HG03558 (cell line): ENCODE data around the gene TMEM176B.
"Not testable (repeated sequence)": the region's sequence is repeated elsewhere in the genome, so short reads cannot be mapped to it uniquely, and the experiment has no call there.

Experiments used
- ATAC-seq: cut with Tn5 transposase; IDR thresholded peaks from one replicate; pipeline ENCODE4 v1.9.1; 2021; ENCODE audit warnings: moderate number of reproducible peaks; ENCODE audit not compliant: unreplicated experiment; ENCODE audit errors: extremely low read depth

Gene TMEM176B

DNA sequence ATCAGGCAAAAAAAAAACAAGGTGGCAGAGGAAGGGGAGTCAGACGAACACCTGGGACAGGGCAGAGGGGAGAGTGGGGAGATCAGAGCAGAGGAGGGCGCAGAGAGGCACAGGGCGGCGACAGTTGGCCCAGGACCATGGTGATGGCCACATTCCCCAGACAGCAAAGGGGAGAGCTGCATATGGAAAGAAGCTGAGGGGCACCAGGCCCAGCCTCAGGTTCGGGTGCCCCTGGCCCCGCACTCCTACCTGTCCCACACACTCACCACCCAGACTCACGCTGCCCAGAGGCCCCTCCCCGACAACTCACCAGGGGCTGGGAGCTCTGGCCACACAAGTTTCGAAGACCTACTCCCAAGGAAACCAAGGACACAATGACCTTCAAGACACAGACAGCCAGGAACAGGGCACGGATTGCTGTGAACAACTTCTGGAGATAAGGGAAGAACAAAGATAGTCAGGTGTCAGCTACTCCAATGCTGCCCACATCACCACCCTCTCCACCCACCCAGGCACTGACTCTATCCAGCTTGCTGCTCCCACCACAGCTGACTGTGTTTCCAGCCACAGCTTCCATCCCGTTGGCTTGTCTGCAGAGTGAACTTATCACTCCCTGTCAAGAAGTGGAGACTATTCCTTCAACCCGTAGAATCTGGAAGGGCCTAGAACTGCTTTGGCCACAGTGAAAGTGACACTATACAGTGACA lies 8.3 kb downstream of the TMEM176B start:
- no peak for ATAC-seq

DNA sequence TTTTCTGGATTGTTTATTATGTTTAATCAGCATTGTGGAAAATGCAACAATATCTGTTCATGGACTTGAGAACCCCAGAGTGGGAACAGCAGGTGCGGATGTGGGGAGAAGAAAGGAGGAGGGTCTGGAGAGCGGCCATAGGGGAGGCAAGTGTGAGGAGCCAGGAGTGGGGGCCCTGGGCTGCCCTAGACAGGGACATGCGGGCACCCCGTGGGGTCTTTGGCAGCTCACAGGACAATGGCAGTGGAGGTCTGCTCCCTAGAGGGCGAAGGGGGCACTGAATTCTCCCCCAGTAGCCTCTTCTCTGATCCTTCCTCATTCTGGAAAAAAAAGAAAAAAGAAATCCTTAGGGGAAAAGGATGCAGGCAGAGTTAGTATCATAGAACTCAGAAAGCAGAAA lies 8.9 kb downstream of the TMEM176B start:
- ATAC-seq = no peak

DNA sequence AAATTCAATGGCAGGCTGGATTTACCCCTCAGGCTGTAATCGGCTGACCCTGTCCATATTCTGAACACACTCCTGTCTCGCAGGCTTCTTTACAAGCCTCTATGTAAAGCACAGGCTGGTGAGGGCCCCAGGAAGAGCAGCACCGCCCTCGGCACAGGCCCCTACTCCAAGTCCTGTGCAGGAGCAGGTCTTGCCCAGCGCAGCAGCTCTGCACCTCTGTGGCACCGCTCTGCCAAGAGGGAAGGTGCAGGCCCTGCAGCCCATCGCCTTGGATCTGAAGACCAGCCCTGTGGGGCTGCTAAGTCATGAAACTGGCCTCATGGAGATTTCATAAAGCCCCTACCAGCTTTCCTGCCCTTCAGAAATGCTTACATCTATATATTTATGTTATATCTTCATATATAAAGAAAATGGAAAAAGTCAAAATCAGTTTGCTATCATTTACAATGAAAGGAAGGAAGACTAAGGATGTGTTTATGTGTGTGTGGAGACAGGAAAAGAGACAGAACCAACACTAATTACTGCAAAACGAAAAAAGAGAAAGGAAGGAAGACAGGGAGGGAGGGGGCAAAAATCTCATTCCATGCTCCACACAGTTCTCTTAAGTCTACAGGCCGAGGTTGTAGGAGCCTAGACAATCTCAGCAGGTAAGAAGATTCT lies 9.6 kb downstream of the TMEM176B start:
- no peak for ATAC-seq

DNA sequence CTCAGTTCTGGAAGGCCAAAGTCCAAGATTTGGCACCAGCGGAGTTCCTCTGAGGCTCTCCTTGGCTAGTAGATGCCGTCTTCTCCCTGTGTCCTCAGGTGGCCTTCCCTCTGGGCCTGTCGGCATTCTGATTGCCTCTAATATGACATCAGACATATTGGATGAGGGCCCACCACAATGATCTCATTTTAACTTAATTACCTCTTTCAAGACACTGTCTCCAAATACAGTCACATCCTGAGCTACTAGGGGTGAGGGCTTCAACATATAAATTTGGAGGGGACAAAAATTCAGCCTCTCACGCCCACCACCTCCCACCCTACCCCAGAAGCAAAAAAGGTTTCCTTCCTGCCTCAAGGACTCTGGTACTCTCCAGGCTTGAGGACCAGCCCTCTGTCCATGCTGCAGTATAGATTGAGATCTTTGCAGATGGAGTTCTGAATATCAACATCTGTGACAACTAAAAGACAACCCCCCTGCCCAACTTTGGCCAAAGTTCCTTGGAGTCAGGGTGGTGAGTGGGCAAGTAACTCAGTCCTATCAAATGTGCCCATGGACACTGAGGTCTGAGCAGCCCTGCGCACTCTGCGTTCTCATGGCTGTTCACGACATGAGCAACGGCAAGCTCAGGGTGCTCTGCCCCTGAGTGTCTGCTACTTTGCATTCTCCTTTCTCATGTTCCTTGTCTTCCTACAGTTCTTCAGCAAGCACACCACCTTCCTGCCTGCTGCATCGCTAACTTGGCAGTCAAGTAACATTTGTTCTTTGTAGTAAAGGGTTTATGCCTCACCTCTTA lies 11.5 kb downstream of the TMEM176B start:
- no peak for ATAC-seq

DNA sequence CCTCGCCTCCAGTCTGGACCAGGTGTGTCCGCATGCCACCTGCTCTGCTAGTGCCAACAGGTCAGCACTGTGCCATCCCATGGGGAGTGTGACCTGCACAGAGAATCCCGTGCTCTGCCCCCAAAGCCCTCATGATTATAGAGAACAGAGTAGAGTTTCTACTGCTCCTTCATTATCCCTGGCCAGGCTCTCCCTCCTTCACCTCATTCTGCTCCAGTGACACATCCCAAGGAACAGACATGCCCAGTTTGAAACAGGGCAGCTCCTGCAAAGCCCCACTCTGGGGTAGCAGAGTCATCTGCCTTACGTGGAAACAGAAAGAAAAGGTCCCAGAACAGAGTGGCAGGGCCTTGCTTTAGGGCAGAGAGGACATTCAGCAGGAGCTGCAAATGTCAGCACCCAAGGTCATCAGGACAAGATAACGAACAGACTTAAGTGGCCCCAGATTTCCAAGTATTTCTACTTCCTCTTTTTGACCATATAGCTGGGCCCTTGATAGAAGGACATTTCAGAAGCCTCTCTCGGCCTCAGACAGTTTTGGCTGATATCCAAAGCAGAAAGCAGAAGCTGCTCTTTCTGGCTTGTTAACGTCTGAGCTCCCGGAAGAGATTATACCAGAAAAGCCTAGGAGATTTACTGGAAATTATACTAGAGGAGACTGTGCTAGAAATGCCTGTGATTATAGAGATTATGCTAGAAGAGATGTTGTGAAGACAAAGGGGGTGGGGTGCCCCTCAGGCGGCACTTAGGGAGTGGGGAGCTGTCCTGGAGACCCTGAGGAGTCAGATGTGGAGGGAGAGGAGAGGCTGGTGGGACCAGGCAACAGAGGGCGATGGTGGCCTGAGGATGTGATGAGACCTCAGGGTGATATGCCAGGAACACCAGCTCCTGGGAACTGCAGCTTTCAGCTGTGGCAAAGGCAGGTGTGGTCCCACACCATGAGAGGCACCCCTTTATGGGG lies 12.6 kb downstream of the TMEM176B start:
- no peak for ATAC-seq

DNA sequence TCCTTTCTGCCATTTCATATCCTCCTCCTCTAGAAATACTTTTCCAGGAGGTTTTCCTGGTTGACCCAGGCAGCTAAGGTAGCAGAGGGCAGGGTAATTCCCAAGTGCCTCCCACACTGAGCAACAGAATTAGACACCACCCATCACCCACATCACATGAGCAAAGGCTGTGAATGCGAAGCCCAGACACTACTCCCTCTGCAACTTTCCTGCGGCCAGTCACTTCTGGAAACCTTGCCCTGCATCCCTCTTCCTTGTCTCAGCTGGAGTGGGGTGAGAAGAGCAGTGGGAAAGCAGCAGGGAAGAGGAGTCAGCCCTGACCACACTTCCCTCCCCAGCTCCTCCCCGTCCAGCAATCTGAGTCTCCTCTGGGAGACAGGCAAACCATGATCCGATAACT lies 15.2 kb downstream of the TMEM176B start:
- ATAC-seq = no peak

DNA sequence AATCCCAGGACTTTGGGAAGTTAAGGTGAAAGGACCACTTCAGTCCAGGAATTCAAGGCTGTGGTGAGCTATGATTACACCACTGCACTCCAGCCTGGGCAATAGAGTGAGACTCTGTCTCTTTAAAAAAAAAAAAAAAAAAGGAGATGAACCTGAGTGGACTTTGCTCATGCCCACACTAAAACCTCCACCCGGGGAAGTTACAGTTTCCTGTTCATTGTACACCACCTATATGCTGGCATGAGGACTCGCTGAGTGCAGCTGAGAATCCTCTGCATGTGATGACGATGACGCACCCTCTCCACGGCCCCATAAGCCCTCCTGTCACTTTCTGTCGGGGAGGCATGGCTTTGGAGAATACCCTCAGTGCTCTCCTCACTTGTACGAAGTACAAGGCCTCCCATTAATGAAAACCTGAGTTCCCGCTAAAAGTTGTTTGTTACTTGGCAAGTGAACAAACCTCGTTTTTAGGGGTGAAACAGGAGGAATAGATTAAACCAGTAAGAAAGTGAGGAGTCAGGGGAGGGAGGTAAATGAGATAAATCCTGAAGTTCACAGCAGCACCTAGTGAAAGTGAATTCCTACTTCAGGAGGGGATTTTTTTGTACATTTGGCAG lies 15.9 kb downstream of the TMEM176B start:
- no peak for ATAC-seq

DNA sequence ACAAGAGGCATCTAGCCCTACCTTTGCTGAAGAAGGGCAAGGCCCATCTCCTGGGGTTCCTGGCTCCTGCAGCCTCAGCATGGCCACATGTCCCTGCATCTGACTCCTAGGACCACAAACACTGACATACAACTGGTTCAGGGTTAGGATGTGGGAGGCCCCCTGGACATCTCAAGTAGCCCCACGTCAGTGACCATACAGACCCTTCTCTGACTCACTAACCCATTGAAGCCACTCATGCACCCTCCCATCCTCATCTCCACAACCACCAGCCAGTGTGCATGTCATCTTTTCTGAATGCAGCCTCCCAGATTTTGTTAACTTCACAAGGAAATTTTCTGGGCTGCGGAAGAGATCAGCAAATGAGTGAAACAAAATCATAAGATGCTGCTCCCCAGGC lies 18.2 kb downstream of the TMEM176B start:
- ATAC-seq = no peak

DNA sequence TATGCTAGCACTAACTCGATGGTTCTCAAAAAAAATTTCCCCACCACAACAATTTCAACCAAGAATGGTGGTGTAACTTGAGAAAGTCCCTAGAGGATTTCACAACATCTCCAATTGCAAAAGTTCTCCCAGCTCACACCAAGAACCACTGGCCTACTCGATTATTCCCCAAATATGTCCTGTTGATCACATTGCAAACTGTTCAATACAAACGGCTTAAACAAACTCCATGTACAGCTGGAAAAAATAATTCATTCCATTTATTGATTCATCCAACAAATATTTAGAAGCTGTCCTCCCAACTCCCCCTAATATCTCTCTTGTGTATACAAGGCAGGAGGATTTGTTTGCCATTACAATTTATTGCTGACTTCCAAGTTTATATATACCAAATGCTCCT lies 19.1 kb downstream of the TMEM176B start:
- ATAC-seq = no peak

DNA sequence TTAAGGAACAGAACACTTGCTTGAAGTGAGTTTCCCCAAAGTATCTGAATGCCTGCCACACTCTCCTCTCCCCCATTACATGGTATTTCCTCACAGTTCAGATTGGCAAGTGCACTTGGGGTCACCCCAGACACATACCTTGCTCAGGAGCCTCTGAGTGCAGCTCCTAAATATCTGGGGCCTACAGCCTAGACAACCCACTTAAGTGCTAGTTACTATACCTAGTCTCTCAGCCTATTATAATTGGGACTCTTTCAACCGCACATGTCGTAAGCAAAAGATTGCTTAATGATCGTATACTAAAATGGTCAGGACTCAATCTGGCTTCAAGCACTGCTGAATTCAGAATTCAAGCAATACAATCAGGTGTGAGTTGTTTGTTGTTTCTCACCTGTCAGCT lies 19.9 kb downstream of the TMEM176B start:
- ATAC-seq = no peak

DNA sequence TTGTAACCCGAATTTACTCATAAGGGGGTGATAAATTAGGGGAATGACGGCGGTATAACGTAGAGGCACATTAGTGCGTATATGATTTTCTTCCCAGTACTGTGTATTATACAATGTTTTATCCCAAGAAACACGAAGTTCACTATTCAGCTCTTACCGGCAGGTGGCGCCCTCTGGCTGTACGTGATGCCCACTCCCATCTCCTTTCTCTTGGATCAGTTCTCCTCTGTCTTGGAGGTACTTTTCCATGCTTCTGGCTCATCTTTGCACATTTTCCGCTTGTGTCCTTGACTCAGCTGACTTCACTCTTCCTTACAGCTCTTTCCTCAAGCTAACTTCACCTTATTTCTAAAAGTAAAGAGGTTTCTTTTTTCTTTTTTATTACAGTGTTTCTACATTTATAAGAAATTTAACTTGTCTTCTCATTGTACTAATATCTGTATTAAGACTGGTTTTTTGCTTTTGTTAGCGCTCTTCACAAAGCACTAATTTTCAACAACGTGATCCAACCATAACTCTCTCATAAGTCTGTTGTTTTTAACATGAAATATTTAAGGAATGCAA lies 21.3 kb downstream of the TMEM176B start:
- ATAC-seq = no peak

DNA sequence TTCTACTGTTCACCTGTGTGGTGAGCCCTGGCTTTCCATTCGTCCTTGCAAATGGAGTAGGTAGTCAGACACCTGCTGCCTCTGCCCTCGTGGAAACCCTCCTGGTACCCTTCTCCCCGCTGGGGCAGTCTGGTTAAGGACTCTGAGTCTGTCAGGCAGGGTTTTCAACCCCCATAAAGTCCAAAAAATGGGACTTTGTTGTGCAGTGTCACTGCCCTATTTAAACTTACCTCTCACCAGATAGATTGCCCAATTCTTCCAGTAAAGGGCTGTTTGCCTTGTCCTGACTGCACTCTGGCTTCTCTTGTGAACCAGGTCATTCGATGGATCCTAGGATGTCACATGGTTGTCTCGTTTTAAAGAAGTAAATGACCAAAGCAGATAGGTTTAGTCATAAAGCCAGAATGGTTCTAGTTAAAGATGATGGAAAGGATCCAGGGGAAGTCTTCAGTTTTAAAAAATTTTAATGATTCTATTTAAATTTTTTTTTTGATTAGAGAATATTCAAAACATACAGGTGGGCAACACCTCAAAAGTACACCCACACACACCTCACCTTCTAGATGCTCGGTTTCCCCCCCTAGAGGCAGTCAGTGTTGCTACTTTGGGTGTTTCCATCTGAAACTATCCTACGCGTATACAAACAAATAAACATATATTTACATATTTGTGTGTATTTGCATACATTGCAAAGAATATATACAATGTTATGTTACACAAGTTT lies 22.0 kb downstream of the TMEM176B start:
- ATAC-seq = no peak

DNA sequence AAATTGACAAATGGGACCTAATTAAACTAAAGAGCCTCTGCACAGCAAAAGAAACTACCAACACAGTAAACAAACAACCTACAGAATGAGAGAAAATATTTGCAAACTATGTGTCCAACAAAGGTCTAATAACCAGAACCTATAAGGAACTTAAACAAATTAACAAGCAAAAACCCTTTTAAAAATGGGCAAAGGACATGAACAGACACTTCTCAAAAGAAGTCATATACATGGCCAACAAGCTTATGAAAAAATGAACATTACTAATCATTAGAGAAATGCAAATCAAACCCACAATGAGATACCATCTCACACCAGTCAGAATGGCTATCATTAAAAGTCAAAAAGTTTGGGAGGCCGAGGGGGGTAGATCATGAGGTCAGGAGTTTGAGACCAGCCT lies 26.0 kb downstream of the TMEM176B start:
- ATAC-seq = not testable (repeated sequence)

DNA sequence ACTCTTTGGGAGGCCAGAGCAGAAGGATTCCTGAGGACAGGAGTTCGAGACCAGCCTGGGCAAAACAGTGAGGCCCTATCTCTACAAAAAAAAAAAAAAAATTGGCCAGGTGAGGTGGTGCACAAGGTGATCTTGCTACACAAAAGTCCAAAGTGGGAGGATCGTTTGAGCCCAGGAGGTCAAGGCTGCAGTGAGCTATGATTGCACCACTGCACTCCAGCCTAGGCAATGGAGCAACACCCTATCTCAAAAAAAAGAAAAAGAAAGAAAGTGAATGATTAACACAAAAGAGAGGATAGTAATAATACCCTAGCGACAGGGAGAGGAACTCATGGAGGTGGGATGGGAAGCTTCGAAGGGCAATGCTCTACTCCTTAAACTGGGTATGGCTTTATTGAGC lies 30.4 kb downstream of the TMEM176B start:
- ATAC-seq = no peak

DNA sequence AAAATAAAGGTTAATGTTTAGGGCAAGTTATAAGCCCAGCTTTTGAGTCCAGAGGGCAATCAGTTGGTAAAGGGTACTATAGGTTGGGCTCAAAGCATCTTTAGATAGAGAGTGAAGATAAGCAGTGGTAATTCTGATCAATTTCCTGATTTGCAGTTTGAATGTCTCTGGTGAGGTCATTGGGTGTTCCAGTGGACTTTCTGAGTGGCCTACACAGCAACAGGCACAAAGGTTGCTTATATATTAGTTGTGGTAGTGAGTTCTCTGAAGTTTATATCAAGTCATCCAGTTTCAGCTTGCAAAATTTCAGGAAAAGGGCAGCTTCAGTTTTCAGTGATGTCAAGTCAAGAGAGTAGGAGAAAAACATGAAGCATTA lies 33.8 kb downstream of the TMEM176B start:
- no peak for ATAC-seq

DNA sequence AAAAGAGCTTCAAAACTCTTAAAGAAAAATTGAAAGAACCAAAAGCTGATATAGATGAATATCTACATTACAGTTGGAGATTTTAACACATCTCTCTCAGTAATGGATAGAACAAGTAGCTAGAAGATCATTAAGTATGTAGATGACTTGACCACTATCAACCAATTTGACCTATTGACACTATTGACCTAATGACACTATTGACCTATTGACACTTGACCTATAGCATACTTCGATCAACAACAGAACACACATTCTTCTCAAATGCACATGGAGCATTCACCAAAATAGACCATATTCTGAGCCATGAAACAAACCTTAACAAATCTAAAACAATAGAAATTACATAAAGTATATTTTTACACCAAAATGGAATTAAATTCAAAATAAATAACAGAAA lies 40.7 kb downstream of the TMEM176B start:
- ATAC-seq = no peak

DNA sequence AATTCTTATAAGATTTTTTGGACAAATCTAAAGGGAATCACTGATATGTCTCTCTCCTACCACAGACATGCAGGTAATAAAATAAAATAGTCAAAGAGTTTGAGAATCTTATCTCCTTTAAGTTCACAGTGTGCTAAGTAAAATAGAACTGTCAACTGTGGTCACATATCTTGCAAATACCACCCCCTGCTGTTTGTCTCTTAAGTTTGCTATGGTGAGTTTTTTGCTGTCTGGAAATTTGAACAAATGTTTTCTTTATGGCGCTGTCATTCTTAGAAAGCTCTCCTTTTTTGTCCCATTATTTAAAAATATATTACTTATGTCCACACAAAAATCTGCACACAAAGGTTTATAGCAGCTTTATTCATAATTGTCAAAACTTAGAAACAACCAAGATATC lies 43.3 kb downstream of the TMEM176B start:
- no peak for ATAC-seq

DNA sequence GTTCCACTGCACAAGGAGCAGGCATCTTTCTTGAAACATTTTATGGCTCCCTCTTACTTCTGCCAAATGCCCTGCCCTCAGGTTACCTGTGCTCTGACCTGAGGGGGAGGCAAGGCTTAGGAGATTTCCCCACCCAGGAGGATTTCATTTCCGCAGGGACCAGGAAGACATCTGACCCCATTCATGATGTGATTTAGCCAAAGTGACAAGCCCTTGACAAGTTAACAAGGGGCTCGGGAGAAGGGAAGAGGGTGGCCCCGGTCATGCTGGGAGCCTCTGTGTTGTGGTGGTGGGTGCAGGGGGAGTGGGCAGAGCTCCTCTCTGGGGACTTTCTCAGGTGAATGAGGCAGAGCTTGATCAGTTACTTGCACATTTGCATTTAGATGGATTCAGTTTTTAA lies 44.0 kb downstream of the TMEM176B start:
- ATAC-seq = no peak
